ENCODE results near the gene LBP.

LBP gene

DNA sequence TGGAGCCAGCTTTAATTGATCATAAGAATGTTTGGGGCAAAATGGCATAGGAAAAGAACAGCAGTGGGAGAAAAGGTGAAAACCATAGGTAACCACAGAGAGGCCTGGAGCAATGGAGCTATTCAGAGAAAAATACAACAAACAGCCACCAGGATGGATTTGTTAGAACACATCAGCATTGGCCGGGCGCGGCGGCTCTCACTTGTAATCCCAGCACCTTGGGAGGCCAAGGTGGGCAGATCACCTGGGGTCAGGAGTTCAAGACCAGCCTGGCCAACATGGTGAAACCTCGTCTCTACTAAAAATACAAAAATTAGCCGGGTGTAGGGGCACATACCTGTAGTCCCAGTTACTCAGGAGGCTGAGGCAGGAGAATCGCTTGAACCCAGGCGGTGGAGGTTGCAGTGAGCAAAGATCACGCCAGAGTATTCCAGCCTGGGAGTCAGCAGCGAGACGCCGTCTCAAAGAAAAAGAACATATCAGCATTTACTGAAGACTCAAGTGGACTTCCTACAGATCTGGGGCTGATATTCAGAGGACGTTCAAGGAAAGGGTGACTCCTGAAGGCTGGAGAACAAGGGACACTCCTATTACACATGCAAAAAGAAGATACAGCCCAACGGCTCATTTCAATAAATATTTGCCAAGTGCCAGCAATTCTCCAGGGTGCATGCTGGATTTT, 68.6 kb downstream of the LBP start:
- Histone ChIP-seq H3K36me3 (ENCODE audit: control insufficient read depth, insufficient read depth, low read length) (peaks cover 14% of the 10 kb centered on the region), H3K27ac (ENCODE audit: low read length) (no peak overlapping the region), H3K4me3 (ENCODE audit: low read length) (no peak overlapping the region), H3K4me1 (ENCODE audit: control insufficient read depth, insufficient read depth, low read length) (no peaks in the 10 kb centered on the region), H3K9me3 (ENCODE audit: control insufficient read depth, insufficient read depth, low read length) (no peaks in the 10 kb centered on the region), H3K27me3 (ENCODE audit: control insufficient read depth, insufficient read depth, low read length) (no peaks in the 10 kb centered on the region)
- no CpG with 5 or more reads among the region's 14 CpGs for WGBS (ENCODE audit: insufficient coverage, insufficient read length)
- no peak for DNase-seq (ENCODE audit: low read depth, low spot score)

DNA sequence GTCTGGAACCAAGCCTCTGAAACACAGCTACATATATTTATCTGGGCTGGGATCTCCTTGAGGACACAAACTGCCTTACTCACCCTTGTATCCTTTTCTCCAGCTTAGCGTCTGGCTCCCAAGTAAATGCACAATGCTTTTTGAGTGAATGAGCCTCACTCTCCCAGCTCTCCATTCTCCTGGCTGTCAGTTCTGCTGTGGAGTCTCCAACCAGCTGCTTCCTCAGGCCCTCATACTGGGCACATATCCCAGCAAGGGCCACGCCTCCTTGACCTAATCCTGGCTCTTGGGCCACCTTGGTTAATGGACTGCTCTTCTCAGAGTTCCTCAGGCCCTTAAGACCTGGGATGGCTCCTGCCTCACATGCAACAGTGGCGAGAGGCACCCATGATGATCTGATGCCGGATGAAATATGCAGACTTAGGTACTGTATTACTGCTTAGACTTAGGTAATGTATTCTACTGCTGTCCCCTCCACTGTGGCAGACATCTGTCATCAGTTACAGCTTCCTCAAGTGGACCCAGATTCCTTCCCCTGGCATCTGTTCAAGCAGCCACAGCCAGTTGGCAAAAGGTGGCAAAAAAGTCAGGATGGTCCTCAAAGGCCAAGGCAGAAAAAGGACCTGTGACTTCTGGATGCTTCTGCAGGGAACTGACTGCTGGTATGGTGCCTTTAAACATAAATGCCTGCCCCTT, 72.4 kb downstream of the LBP start:
- no peak for DNase-seq (ENCODE audit: low read depth, low spot score)
- no peak overlapping the region for H3K27ac ChIP-seq (ENCODE audit: low read length)

GRCh38 chr20:38420388-38421085, 74.3 kb downstream of the LBP start:
- DNase-seq (ENCODE audit: low read depth, low spot score), result no peak
- WGBS (ENCODE audit: insufficient coverage, insufficient read length), result no CpG with 5 or more reads among the region's 9 CpGs
- Histone ChIP-seq H3K27ac (ENCODE audit: low read length) (no peak overlapping the region), H3K4me3 (ENCODE audit: low read length) (no peak overlapping the region), H3K9me3 (ENCODE audit: control insufficient read depth, insufficient read depth, low read length) (no peaks in the 10 kb centered on the region), H3K36me3 (ENCODE audit: control insufficient read depth, insufficient read depth, low read length) (peaks cover 55% of the 10 kb centered on the region), H3K4me1 (ENCODE audit: control insufficient read depth, insufficient read depth, low read length) (no peaks in the 10 kb centered on the region), H3K27me3 (ENCODE audit: control insufficient read depth, insufficient read depth, low read length) (no peaks in the 10 kb centered on the region)

More for the DNA sequence above, 72.4 kb downstream of the LBP start:
- Histone ChIP-seq H3K4me3 (ENCODE audit: low read length) (no peak overlapping the region), H3K4me1 (ENCODE audit: control insufficient read depth, insufficient read depth, low read length) (no peaks in the 10 kb centered on the region), H3K36me3 (ENCODE audit: control insufficient read depth, insufficient read depth, low read length) (peaks cover 41% of the 10 kb centered on the region), H3K27me3 (ENCODE audit: control insufficient read depth, insufficient read depth, low read length) (no peaks in the 10 kb centered on the region), H3K9me3 (ENCODE audit: control insufficient read depth, insufficient read depth, low read length) (no peaks in the 10 kb centered on the region)
- no CpG with 5 or more reads among the region's 4 CpGs for WGBS (ENCODE audit: insufficient coverage, insufficient read length)

DNA sequence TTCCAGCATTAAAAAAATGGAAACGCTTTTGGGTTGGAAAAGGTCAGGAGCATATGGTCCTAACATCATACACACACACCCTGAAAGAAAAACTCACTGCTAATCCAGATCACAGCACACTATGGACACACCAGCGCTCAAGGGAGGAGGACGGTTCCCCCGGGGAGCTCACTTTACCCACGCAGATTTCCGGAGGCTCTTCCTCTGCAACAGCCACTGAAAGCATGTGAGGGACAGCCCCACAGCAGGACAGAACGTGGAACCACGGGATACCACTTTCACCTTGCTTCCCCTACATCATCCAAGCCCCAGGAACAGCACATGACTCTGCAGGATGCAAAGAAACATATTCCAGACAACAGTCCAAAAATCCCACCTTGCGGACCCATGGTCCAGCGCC, 75.6 kb downstream of the LBP start:
- WGBS (ENCODE audit: insufficient coverage, insufficient read length), result no CpG with 5 or more reads among the region's 10 CpGs
- no peak for DNase-seq (ENCODE audit: low read depth, low spot score)
- H3K36me3 ChIP-seq (ENCODE audit: control insufficient read depth, insufficient read depth, low read length), result peaks cover 67% of the 10 kb centered on the region
- H3K27me3 ChIP-seq (ENCODE audit: control insufficient read depth, insufficient read depth, low read length), result no peaks in the 10 kb centered on the region
- H3K4me1 ChIP-seq (ENCODE audit: control insufficient read depth, insufficient read depth, low read length), result no peaks in the 10 kb centered on the region
- H3K4me3 ChIP-seq (ENCODE audit: low read length), result no peak overlapping the region
- no peak overlapping the region for H3K27ac ChIP-seq (ENCODE audit: low read length)
- H3K9me3 ChIP-seq (ENCODE audit: control insufficient read depth, insufficient read depth, low read length), result no peaks in the 10 kb centered on the region

DNA sequence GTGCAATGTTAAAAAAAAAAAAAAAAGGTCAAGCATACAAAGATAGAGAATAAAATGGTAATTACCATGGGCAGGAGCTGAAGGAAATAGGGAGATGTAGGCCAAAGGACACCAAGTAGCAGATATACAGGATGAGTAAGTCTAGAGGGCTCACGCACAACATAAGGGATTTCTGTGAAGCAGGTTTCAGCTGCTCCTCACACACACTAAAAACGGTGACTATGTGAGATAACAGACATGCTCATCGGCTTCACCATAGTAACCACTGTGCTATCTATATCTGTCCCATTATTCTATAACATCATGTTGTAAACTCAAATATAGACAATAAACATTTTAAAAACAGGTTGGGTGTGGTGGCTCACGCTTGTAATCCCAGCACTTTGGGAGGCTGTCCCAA, 77.3 kb downstream of the LBP start:
- H3K4me1 ChIP-seq (ENCODE audit: control insufficient read depth, insufficient read depth, low read length), result no peaks in the 10 kb centered on the region
- H3K9me3 ChIP-seq (ENCODE audit: control insufficient read depth, insufficient read depth, low read length), result no peaks in the 10 kb centered on the region
- WGBS (ENCODE audit: insufficient coverage, insufficient read length), result no CpG with 5 or more reads among the region's 4 CpGs
- DNase-seq (ENCODE audit: low read depth, low spot score), result no peak
- H3K27me3 ChIP-seq (ENCODE audit: control insufficient read depth, insufficient read depth, low read length), result no peaks in the 10 kb centered on the region
- H3K36me3 ChIP-seq (ENCODE audit: control insufficient read depth, insufficient read depth, low read length), result peaks cover 79% of the 10 kb centered on the region
- H3K27ac ChIP-seq (ENCODE audit: low read length), result no peak overlapping the region
- no peak overlapping the region for H3K4me3 ChIP-seq (ENCODE audit: low read length)

- DNase-seq (ENCODE audit: low read depth, low spot score), result no peak
- H3K36me3 ChIP-seq (ENCODE audit: control insufficient read depth, insufficient read depth, low read length), result peaks cover 83% of the 10 kb centered on the region
- H3K27me3 ChIP-seq (ENCODE audit: control insufficient read depth, insufficient read depth, low read length), result no peaks in the 10 kb centered on the region
- no peak overlapping the region for H3K27ac ChIP-seq (ENCODE audit: low read length)
- no peak overlapping the region for H3K4me3 ChIP-seq (ENCODE audit: low read length)
- H3K4me1 ChIP-seq (ENCODE audit: control insufficient read depth, insufficient read depth, low read length), result no peaks in the 10 kb centered on the region
- WGBS (ENCODE audit: insufficient coverage, insufficient read length), result no CpG with 5 or more reads among the region's 1 CpG
- no peaks in the 10 kb centered on the region for H3K9me3 ChIP-seq (ENCODE audit: control insufficient read depth, insufficient read depth, low read length)
Measured at GRCh38 chr20:38424401-38424800, 78.1 kb downstream of the LBP start.

DNA sequence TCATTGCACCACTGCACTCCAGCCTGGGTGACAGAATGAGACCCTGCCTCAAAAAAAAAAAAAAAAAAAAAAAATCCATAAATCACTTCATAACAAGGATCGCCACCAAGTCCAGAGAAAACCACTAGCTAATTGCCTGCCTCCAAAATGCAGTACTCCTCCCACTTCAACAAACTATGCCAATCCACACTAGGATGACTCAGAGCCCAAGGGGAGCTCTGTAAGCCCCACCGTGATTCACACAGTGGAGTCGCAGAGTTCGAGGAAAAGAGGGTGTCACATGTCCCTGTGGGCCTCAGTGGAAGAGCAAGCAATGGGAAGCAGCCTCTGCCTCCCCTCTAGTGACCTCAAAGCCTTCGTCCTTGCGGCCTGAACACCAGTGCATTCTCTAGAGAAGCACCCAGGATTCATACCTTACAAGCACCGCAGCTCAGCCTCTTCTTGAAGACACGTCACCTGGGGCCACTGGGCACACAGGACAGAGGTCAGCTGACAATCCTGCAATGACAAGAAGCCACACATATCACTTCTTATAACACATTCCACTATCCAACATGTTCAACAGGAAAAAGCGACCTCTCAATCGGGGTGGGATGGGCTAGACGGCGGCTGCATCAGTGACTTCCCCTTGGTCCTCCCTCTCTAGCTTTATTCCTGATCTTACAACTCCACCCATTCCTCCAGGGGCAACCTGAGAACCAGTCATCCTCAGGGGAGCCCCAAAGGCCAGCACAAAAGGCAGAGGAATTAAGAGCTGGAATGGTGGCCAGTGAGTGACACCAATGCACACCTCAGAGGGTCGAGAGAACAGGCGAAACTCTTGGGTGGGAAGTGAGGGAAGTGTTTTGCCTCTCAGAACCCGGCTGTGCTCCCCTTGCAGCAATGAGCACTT, 80.0 kb downstream of the LBP start:
- H3K27me3 ChIP-seq (ENCODE audit: control insufficient read depth, insufficient read depth, low read length), result no peaks in the 10 kb centered on the region
- H3K27ac ChIP-seq (ENCODE audit: low read length), result no peak overlapping the region
- no peaks in the 10 kb centered on the region for H3K4me1 ChIP-seq (ENCODE audit: control insufficient read depth, insufficient read depth, low read length)
- no CpG with 5 or more reads among the region's 15 CpGs for WGBS (ENCODE audit: insufficient coverage, insufficient read length)
- DNase-seq (ENCODE audit: low read depth, low spot score), result no peak
- H3K36me3 ChIP-seq (ENCODE audit: control insufficient read depth, insufficient read depth, low read length), result peaks cover 76% of the 10 kb centered on the region
- no peaks in the 10 kb centered on the region for H3K9me3 ChIP-seq (ENCODE audit: control insufficient read depth, insufficient read depth, low read length)
- H3K4me3 ChIP-seq (ENCODE audit: low read length), result no peak overlapping the region

Measured in iPS DF 6.9 (cell line).